H9 (cell line): ENCODE results near the gene OR52E1. TPM values are rescaled to one million over a fixed set of nuclear protein-coding genes. Genes with fewer than 3 reads are reported as not detected.

Source experiments
- DNase-seq: peaks from one replicate; pipeline ENCODE4 v3.0.0-alpha.2; 2017
- H2AFZ ChIP-seq: one replicate; pipeline ENCODE4 v1.6.1; 2013; ENCODE audit warnings: mild to moderate bottlenecking, low read length, control low read depth, moderate library complexity
- H2AK5ac ChIP-seq: 2 replicates; pipeline ENCODE4 v1.6.1; 2013; ENCODE audit warnings: low read length, control low read depth, mixed read lengths; ENCODE audit not compliant: insufficient read length
- H2BK120ac ChIP-seq: one replicate; pipeline ENCODE4 v1.6.1; 2013; ENCODE audit warnings: low read depth, mild to moderate bottlenecking, low read length, control low read depth, inconsistent platforms; ENCODE audit not compliant: poor library complexity, severe bottlenecking
- H2BK12ac ChIP-seq: 2 replicates; pipeline ENCODE4 v1.6.1; 2013; ENCODE audit warnings: low read length, control low read depth, mixed read lengths, low read depth; ENCODE audit not compliant: insufficient read length
- H2BK15ac ChIP-seq: 2 replicates; pipeline ENCODE4 v1.6.1; 2013; ENCODE audit warnings: low read depth, low read length, control low read depth
- H2BK20ac ChIP-seq: one replicate; pipeline ENCODE4 v1.6.1; 2013; ENCODE audit warnings: low read depth, mild to moderate bottlenecking, low read length, control low read depth, inconsistent platforms; ENCODE audit not compliant: poor library complexity, severe bottlenecking
- H2BK5ac ChIP-seq: 2 replicates; pipeline ENCODE4 v1.6.1; 2013; ENCODE audit warnings: low read length, control low read depth, mixed read lengths; ENCODE audit not compliant: insufficient read length
- H3K14ac ChIP-seq: 2 replicates; pipeline ENCODE4 v1.6.1; 2013; ENCODE audit warnings: low read length, control low read depth; ENCODE audit not compliant: insufficient read depth
- H3K18ac ChIP-seq: 2 replicates; pipeline ENCODE4 v1.6.1; 2013; ENCODE audit warnings: low read depth, mild to moderate bottlenecking, mixed read lengths, low read length, control low read depth; ENCODE audit not compliant: insufficient read length
- H3K23ac ChIP-seq: 2 replicates; pipeline ENCODE4 v1.6.1; 2013; ENCODE audit warnings: low read length, control low read depth, mixed read lengths, low read depth; ENCODE audit not compliant: insufficient read length
- H3K23me2 ChIP-seq: 2 replicates; pipeline ENCODE4 v1.6.1; 2013; ENCODE audit warnings: low read depth, mild to moderate bottlenecking, mixed read lengths, low read length, control low read depth; ENCODE audit not compliant: insufficient read length, poor library complexity, severe bottlenecking
- H3K27ac ChIP-seq: 2 replicates; pipeline ENCODE4 v1.5.1; 2013; ENCODE audit warnings: low read length, control low read depth, mixed read lengths, low read depth; ENCODE audit not compliant: insufficient read length
- H3K27me3 ChIP-seq: 2 replicates; pipeline ENCODE4 v1.6.1; 2013; ENCODE audit warnings: low read length, control low read depth, inconsistent platforms; ENCODE audit not compliant: insufficient read depth
- H3K4ac ChIP-seq: 2 replicates; pipeline ENCODE4 v1.6.1; 2013; ENCODE audit warnings: low read depth, mild to moderate bottlenecking, control low read depth, inconsistent platforms, low read length, moderate library complexity
- H3K4me1 ChIP-seq: 2 replicates; pipeline ENCODE4 v1.6.1; 2013; ENCODE audit warnings: low read length, control low read depth, inconsistent platforms; ENCODE audit not compliant: insufficient read depth
- H3K4me2 ChIP-seq: 2 replicates; pipeline ENCODE4 v1.6.1; 2013; ENCODE audit warnings: low read length, control low read depth, mixed read lengths; ENCODE audit not compliant: insufficient read length, insufficient read depth
- H3K56ac ChIP-seq: 2 replicates; pipeline ENCODE4 v1.6.1; 2013; ENCODE audit warnings: low read depth, mild to moderate bottlenecking, mixed read lengths, low read length, control low read depth; ENCODE audit not compliant: insufficient read length
- H3K79me1 ChIP-seq: 2 replicates; pipeline ENCODE4 v1.6.1; 2013; ENCODE audit warnings: low read depth, mild to moderate bottlenecking, moderate library complexity, low read length, control low read depth, inconsistent platforms; ENCODE audit not compliant: insufficient read depth, poor library complexity, severe bottlenecking
- H3K79me2 ChIP-seq: 2 replicates; pipeline ENCODE4 v1.6.1; 2013; ENCODE audit warnings: low read length, control low read depth, inconsistent platforms; ENCODE audit not compliant: insufficient read depth
- H3K9ac ChIP-seq: 2 replicates; pipeline ENCODE4 v1.6.1; 2013; ENCODE audit warnings: low read length, control low read depth, mixed read lengths; ENCODE audit not compliant: insufficient read length; ENCODE audit errors: extremely low read depth
- H3K9me3 ChIP-seq: one replicate; pipeline ENCODE4 v1.6.1; 2013; ENCODE audit warnings: low read depth, low read length, inconsistent platforms; ENCODE audit not compliant: control insufficient read depth
- H3T11ph ChIP-seq: one replicate; pipeline ENCODE4 v1.6.1; 2013; ENCODE audit warnings: mild to moderate bottlenecking, low read length, control low read depth, inconsistent platforms
- H4K20me1 ChIP-seq: one replicate; pipeline ENCODE4 v1.6.1; 2013; ENCODE audit not compliant: control insufficient read depth, insufficient read length, insufficient read depth
- H4K5ac ChIP-seq: 2 replicates; pipeline ENCODE4 v1.6.1; 2013; ENCODE audit warnings: low read depth, mild to moderate bottlenecking, mixed read lengths, low read length, control low read depth; ENCODE audit not compliant: insufficient read length
- H4K8ac ChIP-seq: replicated peaks from 2 replicates; pipeline ENCODE4 v1.6.1; 2013; ENCODE audit warnings: low read length, control low read depth, mixed read lengths, low read depth; ENCODE audit not compliant: insufficient read length
- H4K91ac ChIP-seq: 2 replicates; pipeline ENCODE4 v1.6.1; 2013; ENCODE audit warnings: low read depth, mild to moderate bottlenecking, moderate library complexity, mixed read lengths, low read length, control low read depth; ENCODE audit not compliant: insufficient read length
- H3K27ac Mint-ChIP-seq, 3 experiments: 2 replicates in 2 of 3; 3 replicates in 1 of 3; pipeline ENCODE4 v1.8.0; 2020 to 2021; ENCODE audit warnings: mixed read lengths in 3 of 3, mild to moderate bottlenecking in 1 of 3, moderate library complexity in 1 of 3
- H3K27me3 Mint-ChIP-seq: 2 replicates; pipeline ENCODE4 v1.8.0; 2021; ENCODE audit warnings: low read depth, mild to moderate bottlenecking, moderate library complexity, mixed read lengths
- H3K36me3 Mint-ChIP-seq, 3 experiments: 2 replicates in 2 of 3; 3 replicates in 1 of 3; pipeline ENCODE4 v1.8.0; 2020 to 2021; ENCODE audit warnings: low read depth in 3 of 3, mixed read lengths in 3 of 3; ENCODE audit not compliant: insufficient read depth in 1 of 3
- H3K4me1 Mint-ChIP-seq, 2 experiments: 2 replicates each; pipeline ENCODE4 v1.8.0; 2020; ENCODE audit warnings: mixed read lengths in 2 of 2
- H3K4me3 Mint-ChIP-seq, 2 experiments: 2 replicates in 1 of 2; 3 replicates in 1 of 2; pipeline ENCODE4 v1.8.0; 2020 to 2021; ENCODE audit warnings: mild to moderate bottlenecking in 2 of 2, mixed read lengths in 2 of 2, moderate library complexity in 1 of 2
- H3K9me3 Mint-ChIP-seq, 2 experiments: 2 replicates in 1 of 2; 3 replicates in 1 of 2; pipeline ENCODE4 v1.8.0; 2020; ENCODE audit warnings: mild to moderate bottlenecking in 2 of 2, mixed read lengths in 2 of 2, moderate library complexity in 1 of 2
- WGBS: extraction: QIAGEN DNeasy Blood & Tissue Kit; methylation state at CpG from one replicate; pipeline ENCODE4 v1.1.7; 2013; ENCODE audit warnings: missing lambda C conversion rate, low lambda C conversion rate, mixed read lengths; ENCODE audit not compliant: insufficient read length; ENCODE audit errors: extremely low coverage; 5-methylcytosine and 5-hydroxymethylcytosine counted together
- total RNA-seq: library from RNA; stranded (reverse); gene quantifications from 2 replicates; pipeline ENCODE4 v1.2.1, GENCODE V29; 2021
- TF ChIP-seq, protein P1 (sequence below): fragments of 200-600 bp; sonication (generic); conservative IDR thresholded peaks from 3 replicates; pipeline ENCODE4 v1.8.0; 2021; ENCODE audit warnings: antibody characterized with exemption, mild to moderate bottlenecking

OR52E1 gene
- total RNA-seq, 1 experiment from 2014 or later: not detected

DNA sequence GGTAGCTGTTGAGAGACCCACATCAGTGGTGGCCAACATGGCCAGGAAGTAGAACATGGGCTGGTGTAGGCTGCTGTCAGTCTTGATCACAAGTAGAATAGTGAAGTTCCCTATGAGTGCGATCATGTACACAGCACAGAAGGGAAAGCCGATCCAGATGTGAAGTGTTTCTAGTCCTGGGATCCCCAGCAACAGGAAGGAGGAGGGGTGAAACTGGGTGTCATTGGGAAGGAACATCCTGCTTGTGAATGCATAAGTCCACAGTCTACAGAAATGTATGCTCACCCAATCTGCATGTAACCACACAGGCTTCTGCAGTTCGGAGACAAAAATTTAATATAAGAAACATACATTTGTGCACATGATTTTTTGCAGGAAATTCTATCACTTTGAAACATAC lies 10.0 kb upstream of the OR52E1 start, which contains the start of gene OR52E2:
TSS of gene OR52E2 (minus strand) at position 237 of the 400 bp plus-strand sequence. CDS start at position 237, 0 bp downstream.
- H2BK20ac ChIP-seq: no peak within 1 kb of the TSS
- H3K4me1 Mint-ChIP-seq: no peaks in the 10 kb centered on the region
- no peaks in the 10 kb centered on the region for H3K9me3 ChIP-seq
- H3K4me2 ChIP-seq: no peak within 1 kb of the TSS
- H3K23me2 ChIP-seq: no peaks in the 10 kb centered on the region
- H4K91ac ChIP-seq: no peak within 1 kb of the TSS
- H2AFZ ChIP-seq: no peak within 1 kb of the TSS
- H2AK5ac ChIP-seq: no peak within 1 kb of the TSS
- no peak within 1 kb of the TSS for H4K8ac ChIP-seq
- H3T11ph ChIP-seq: no peak within 1 kb of the TSS
- no peak within 1 kb of the TSS for H3K23ac ChIP-seq
- no peak within 1 kb of the TSS for H3K27ac Mint-ChIP-seq
- no peaks in the 10 kb centered on the region; the same call in 1 of the 2 replicates for H3K27me3 Mint-ChIP-seq
- H4K5ac ChIP-seq: no peak within 1 kb of the TSS
- H3K18ac ChIP-seq: no peak within 1 kb of the TSS
- no peak within 1 kb of the TSS for H2BK15ac ChIP-seq
- H3K4me3 Mint-ChIP-seq: no peak within 1 kb of the TSS
- H3K4ac ChIP-seq: no peak within 1 kb of the TSS
- no peaks in the 10 kb centered on the region for H3K4me1 ChIP-seq
- H4K20me1 ChIP-seq: no peaks in the 10 kb centered on the region
- no peak within 1 kb of the TSS for H3K9ac ChIP-seq
- H3K79me1 ChIP-seq: no peaks in the 10 kb centered on the region
- no peak within 1 kb of the TSS for H2BK12ac ChIP-seq
- H3K9me3 Mint-ChIP-seq: no peaks in the 10 kb centered on the region
- H2BK5ac ChIP-seq: no peak within 1 kb of the TSS
- TF ChIP-seq, protein P1, sequence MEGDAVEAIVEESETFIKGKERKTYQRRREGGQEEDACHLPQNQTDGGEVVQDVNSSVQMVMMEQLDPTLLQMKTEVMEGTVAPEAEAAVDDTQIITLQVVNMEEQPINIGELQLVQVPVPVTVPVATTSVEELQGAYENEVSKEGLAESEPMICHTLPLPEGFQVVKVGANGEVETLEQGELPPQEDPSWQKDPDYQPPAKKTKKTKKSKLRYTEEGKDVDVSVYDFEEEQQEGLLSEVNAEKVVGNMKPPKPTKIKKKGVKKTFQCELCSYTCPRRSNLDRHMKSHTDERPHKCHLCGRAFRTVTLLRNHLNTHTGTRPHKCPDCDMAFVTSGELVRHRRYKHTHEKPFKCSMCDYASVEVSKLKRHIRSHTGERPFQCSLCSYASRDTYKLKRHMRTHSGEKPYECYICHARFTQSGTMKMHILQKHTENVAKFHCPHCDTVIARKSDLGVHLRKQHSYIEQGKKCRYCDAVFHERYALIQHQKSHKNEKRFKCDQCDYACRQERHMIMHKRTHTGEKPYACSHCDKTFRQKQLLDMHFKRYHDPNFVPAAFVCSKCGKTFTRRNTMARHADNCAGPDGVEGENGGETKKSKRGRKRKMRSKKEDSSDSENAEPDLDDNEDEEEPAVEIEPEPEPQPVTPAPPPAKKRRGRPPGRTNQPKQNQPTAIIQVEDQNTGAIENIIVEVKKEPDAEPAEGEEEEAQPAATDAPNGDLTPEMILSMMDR: no peak
- no peak within 1 kb of the TSS for H3K27ac ChIP-seq
- DNase-seq: no peak
- no peak within 1 kb of the TSS for H3K56ac ChIP-seq
- no CpG with 5 or more reads among the region's 3 CpGs for WGBS
- H2BK120ac ChIP-seq: no peak within 1 kb of the TSS
- H3K36me3 Mint-ChIP-seq: no peaks in the 10 kb centered on the region
- no peaks in the 10 kb centered on the region for H3K79me2 ChIP-seq
- no peaks in the 10 kb centered on the region for H3K27me3 ChIP-seq
- H3K14ac ChIP-seq: no peak within 1 kb of the TSS
